Omental fat pad (tissue), 4 donors: ENCODE measurements around the gene SURF1. TPM values are rescaled to one million over a fixed set of nuclear protein-coding genes. Genes with fewer than 3 reads are reported as not detected.

Source experiments
- ATAC-seq: fragments of 150-250 bp; one replicate; pipeline ENCODE4 v1.9.1; 2016; ENCODE audit warnings: mild to moderate bottlenecking, moderate library complexity; ENCODE audit not compliant: low FRiP score
- DNase-seq: peaks from one replicate; pipeline ENCODE4 v3.0.0-alpha.2; 2019; ENCODE audit warnings: low spot score
- CTCF ChIP-seq, 3 donors: fragments of 450-650 bp; IDR thresholded peaks; one replicate each; pipeline ENCODE4 v1.5.1; 2016 to 2017; ENCODE audit warnings: antibody characterized with exemption in 3 of 3, mild to moderate bottlenecking in 3 of 3, moderate library complexity in 2 of 3
- total RNA-seq, 4 donors: library from RNA; depleted of rRNA; stranded (reverse); fragments of >200 nt; gene quantifications; one replicate each; pipeline ENCODE4 v1.1.0, GENCODE V29; 2016

The SURF1 gene
- total RNA-seq, 4 donors from 2014 or later, result 30.3 to 47.1 (median 41.1) TPM

DNA sequence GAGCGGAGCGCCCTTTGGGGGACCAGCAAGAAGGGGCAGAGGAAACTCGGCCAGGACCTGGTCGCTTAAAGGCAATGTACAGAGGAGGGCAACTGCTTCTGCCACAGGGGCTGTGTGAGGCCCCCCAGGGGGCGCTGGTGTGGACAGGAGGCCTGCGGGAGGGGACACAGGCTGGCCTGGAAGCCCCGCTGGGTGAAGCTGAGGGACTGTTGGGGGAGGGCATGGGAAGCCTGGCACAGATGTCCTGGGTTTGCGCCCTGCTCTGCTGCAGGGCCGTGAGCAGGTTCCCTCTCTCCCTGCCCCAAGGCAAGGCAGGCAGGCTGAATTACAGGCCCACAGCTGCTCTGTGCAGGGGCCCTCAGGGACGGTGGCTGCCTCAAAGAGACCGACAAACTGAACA is 13.7 kb downstream of the SURF1 start:
- TF ChIP-seq CTCF (IDR thresholded peaks at IDR 0.05), result no peak
- DNase-seq (no peak), ATAC-seq (no peak)

- TF ChIP-seq CTCF (IDR thresholded peaks at IDR 0.05), result no peak
- no peak for DNase-seq
- no peak for ATAC-seq
Measured at GRCh38 chr9:133342069-133342406, 14.2 kb downstream of the SURF1 start.

DNA sequence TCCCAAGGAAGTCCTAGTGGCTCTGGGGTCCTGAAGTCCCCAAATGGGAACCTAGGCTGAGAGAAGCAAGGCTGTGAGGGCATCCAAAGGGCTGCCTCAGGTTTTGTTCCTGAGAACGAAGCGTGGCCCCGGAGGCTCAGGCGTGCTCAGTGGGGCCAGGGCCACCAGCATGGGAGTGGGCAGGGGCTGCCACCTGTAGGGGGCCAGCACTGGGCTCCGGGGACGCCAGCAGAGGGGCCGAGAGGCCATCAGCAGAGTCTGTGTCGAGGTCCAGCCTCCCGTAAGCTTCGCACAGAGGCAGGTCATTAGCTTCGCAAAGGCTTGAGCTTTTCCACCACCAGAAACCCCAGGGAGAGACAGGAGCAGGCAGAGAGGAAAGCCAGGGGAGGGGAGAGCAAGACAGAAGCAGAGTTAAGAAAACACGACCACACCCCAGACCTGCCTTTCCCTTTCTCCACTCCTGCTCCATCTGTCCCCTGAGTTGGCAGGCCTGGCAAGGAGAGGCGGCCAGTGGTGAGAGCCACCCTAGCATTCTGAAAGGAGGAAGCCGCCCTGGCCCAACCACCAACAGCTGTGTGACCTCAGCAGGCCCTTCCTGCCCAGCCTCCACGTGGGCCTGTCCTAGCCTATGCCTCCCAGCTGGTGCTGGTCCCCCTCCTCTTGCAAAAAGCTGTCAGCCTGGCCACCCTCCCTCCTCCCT is 14.8 kb downstream of the SURF1 start:
- no peak for TF ChIP-seq CTCF (IDR thresholded peaks at IDR 0.05)
- no peak for DNase-seq
- ATAC-seq, result no peak

- DNase-seq (no peak), ATAC-seq (no peak)
- no peak for TF ChIP-seq CTCF (IDR thresholded peaks at IDR 0.05)
Measured at GRCh38 chr9:133340916-133341315, 15.4 kb downstream of the SURF1 start.

DNA sequence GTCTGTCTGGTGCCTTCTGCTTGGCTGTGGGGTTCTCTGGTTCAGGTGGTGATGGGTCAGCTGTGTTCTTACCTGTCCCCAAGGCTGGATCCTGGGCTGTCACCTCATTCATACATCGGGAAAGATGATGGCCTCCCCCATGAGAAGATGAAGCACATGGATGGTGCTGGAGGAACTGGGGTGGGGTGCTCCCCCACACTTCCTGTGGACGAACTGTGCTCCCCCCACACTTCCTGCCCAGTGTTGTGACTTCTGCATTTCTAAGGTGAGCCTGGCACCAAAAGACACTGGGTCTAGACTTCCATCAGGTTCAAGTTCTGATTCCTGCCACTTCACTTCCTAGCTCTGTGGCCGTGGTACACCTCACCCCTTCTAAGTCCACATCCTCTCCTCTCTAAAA is 16.0 kb downstream of the SURF1 start:
- TF ChIP-seq CTCF (IDR thresholded peaks at IDR 0.05), result no peak
- no peak for DNase-seq

GRCh38 chr9:133339641-133340040 is 16.6 kb downstream of the SURF1 start:
- DNase-seq (no peak), ATAC-seq (no peak)
- no peak for TF ChIP-seq CTCF (IDR thresholded peaks at IDR 0.05)

More for the DNA sequence above, 16.0 kb downstream of the SURF1 start:
- ATAC-seq, result no peak
